HL-60/S4 treated with retinoic acid at 250 ng/mL for 4 days and 3 days (cell line): ENCODE measurements around the gene CCN6.
"Not testable (repeated sequence)": the region's sequence is repeated elsewhere in the genome, so short reads cannot be mapped to it uniquely, and the experiment has no call there.

Source experiments
- in situ Hi-C: fragments of 300-500 bp; cut with MboI; formaldehyde crosslinking; loops from 2 replicates; pipeline ENCODE4 v1.7.0; 2022; ENCODE audit warnings: low sequenced_read_pairs

Gene CCN6

GRCh38 chr6:112049026-112049799 is 4.7 kb upstream of the CCN6 start:
- in situ Hi-C loops, result no loop called here

DNA sequence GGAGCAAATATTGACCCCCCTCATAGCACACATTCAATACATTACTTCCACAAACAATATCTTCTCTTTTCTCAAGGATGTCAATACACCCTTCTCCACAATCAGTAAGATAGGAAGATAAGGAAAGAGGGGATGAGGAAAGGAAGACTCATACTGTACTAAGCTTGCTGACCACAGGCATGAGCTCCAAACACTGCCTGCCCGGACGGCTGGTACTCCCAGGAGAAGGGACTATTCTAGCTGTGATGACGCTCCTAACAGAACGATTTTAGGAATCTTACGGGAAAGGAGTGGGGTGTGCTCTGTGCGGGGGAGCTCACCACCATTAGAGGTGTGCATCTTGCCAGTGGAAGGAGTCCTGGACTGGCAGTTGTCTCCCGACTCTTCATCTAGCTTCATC is 3.9 kb upstream of the CCN6 start:
- in situ Hi-C loops, result no loop called here

DNA sequence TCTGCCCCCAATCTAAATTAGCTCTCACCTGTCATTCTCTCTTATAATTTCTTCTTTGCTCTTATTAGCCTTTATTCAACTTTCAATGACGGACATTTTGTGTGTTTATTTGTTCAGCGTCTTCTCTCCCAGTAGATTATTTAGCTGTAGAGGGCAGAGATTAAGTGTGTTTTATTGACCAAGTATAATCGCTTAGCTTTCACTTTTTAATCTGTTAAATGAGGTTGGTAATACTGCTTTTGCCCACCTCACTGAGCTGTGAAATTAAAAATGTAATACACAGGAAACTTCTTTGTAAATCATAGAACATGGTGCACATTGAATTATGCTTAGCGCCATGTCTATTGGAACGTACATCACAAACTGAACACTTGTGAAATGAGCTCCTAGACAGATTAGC is 3.5 kb upstream of the CCN6 start:
- in situ Hi-C loops, result no loop called here

DNA sequence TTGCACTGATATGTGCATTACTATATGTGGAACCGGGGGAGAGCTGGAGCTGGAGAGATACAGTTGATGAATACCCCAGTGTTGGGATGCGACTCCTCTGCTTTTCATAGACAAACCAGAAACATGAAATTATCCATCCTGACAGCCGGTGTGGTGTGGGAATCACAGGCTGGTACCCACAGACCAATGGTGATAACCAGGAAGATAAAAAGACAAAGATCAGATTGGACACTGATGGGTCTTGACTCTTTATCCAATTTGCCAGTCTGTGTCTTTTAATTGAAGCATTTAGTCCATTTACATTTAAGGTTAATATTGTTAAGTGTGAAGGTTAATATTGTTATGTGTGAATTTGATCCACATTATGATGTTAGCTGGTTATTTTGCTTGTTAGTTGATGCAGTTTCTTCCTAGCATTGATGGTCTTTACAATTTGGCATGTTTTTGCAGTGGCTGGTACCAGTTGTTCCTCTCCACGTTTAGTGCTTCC is 2.6 kb upstream of the CCN6 start:
- in situ Hi-C loops, result not testable (repeated sequence)

- in situ Hi-C loops, result no loop called here
Measured at GRCh38 chr6:112054555-112055190, 769 bp downstream of the CCN6 start.

- in situ Hi-C loops, result no loop called here
Measured at GRCh38 chr6:112058243-112059032, 4.5 kb downstream of the CCN6 start.

DNA sequence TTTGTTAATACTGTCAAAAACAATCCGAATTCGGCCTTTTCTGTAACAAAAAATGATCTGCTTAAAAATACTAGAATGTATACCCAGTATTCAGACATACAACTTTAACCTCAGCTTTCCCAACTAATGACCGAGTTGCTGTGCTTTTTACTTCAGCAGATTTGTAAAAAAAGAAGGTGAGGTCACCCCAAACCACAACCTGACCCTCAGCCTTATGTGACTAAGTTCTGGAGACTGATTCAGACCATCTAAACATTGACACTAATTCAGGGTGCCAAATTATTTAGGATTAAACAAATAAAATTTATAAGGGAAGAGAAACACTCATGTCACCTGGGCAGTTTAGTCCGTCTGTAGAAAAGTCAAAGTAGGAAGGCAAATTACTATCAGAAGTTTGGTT is 7.7 kb downstream of the CCN6 start:
- in situ Hi-C loops, result no loop called here

DNA sequence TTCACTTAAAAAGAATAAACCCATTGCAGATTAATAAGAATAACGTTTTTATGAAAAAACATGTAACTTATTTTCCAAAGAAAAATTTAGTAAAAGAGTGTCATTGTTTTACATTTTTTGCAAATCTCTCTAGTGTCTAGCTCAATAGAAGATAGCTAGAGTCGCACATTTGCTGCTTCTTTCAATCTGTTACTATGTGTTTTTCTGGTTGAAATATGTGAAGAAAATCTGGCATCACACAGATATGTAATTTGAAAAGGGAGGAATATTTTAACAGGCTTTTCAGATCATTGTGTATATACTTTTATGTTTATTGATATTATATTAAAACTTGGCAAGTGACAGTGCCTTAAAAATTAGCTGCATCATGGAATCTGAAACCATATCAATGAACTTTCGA is 9.1 kb downstream of the CCN6 start:
- in situ Hi-C loops, result no loop called here

GRCh38 chr6:112065426-112065986 is 11.6 kb downstream of the CCN6 start:
- in situ Hi-C loops, result no loop called here

GRCh38 chr6:112066606-112067005 is 12.7 kb downstream of the CCN6 start:
- in situ Hi-C loops, result no loop called here

DNA sequence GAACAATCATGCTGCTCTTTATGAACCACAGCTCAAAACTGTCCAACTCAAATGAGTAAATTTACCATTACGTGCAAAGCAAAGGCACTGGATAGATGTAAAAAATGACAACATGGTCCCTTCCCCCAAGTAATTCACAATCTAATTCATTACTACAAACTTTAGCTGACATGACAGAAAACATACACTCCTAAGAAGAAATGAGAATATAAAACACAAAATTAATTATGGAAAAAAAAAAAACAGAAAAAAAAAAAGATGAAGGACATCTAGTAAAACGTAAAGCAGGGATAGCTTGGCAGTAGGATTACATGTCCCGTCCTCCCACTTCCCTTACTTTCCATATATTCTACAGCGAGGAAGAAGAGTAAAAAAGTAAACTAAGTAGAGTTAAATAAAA is 27.7 kb downstream of the CCN6 start:
- in situ Hi-C loops, result no loop called here

GRCh38 chr6:112085286-112086065 is 31.6 kb downstream of the CCN6 start:
- in situ Hi-C loops, result no loop called here

GRCh38 chr6:112086744-112087135 is 32.8 kb downstream of the CCN6 start:
- in situ Hi-C loops, result no loop called here

DNA sequence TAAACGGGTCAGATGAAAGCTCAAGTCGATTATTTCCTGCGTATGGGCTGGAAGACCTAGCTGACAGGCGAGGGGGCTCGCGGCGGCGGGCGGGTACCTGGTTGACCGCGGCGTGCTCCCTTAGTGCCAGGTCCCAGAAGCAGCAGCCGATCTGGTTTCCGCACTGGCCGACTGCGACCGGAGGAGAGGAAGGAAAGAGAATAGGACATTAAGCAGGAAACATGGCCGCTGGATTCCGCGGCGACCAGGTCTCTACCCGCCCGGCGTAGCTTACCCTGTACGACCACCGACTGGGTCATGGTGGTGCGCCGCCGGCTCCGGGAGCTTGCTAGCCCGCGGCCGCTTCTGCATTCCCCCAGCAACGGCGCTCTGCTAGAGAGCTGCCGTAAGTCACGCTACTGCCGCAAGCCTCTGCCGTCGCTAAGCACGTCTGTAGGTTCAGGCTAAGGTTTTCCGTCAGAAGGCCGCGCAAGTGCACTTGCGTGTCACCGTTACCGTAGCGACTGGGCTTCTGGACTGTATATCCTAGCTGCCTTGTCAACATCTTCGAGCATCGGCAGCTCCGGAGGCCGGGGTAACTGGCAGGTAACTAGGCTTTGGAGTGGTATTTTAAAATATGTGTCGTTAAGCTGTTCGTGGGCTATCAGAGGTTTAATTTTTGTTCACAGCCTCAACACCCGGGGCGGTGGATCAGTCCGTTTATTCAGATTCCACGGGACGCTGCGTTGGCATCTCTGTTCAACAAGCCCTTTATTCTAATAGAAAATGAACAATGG is 33.4 kb downstream of the CCN6 start, which contains the start of the genes FAM229B and TUBE1:
FAM229B (plus strand) TSS at position 456 of the 776 bp plus-strand sequence. CDS start 11,693 bp downstream, outside the sequence.
TUBE1 (minus strand) TSS at position 347 of the 776 bp plus-strand sequence; CDS start at position 299, 48 bp downstream.
- in situ Hi-C loops, result no loop called here

DNA sequence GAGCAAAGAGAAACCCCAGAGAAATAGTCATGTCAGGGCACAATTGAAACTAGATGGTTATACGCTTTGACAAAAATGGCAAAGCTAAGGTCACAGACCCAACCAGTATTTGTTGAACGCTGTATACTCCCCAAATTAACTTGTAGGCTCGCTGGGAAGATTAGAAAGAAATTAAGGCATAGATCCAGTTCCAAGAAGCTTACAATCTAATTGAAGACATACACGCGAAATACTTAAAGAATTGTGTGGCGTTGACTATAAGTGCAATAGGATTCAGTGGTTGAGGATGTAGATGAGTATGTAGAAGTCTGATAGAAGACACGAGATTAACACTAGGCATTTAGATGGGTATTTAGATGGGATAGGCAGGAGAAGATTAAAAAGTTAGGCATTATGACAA is 34.0 kb downstream of the CCN6 start:
- in situ Hi-C loops, result no loop called here

GRCh38 chr6:112096901-112097300 is 43.0 kb downstream of the CCN6 start:
- in situ Hi-C loops, result no loop called here

- in situ Hi-C loops, result no loop called here
Measured at GRCh38 chr6:112100561-112100960, 46.7 kb downstream of the CCN6 start.

GRCh38 chr6:112106026-112106425 is 52.1 kb downstream of the CCN6 start:
- in situ Hi-C loops, result not testable (repeated sequence)

DNA sequence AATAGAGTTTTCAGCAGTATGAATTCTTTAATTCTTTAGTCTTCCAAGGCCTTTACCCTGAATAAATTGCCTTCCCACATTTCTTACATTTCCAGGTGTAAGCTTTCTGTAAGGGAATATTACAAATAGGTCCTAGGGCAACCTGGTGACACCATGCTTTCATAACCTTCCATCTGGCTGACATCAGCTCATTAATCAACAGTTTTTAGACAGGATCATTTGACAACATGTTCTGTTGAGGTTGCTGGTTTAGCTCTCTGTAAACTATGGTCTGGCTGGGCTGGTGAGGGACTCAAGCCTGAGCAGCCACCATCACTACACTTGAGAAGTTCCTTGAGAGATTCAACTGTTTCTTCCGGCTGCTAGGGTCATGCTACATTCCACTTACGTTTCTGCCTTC is 52.7 kb downstream of the CCN6 start:
- in situ Hi-C loops, result no loop called here

- in situ Hi-C loops, result no loop called here
Measured at GRCh38 chr6:112109262-112109661, 55.4 kb downstream of the CCN6 start.
